GM23338 (cell line): ENCODE results near the gene HKDC1. TPM values are rescaled to one million over a fixed set of nuclear protein-coding genes. Genes with fewer than 3 reads are reported as not detected.

Source experiments
- ATAC-seq: fragments of 200-7000 bp; cut with Tn5 transposase; 3 replicates; pipeline ENCODE4 v1.9.1; 2020
- DNase-seq: peaks from one replicate; pipeline ENCODE4 v3.0.0-alpha.2; 2015; ENCODE audit warnings: low spot score
- H2AFZ ChIP-seq: fragments of 200-600 bp; sonication (generic); 2 replicates; pipeline ENCODE4 v1.8.0; 2016; ENCODE audit warnings: antibody characterized with exemption, mild to moderate bottlenecking, moderate library complexity
- H3F3A ChIP-seq: fragments of 200-600 bp; sonication (generic); replicated peaks from 2 replicates; pipeline ENCODE4 v1.8.0; 2017; ENCODE audit warnings: antibody characterized with exemption, mixed run types, low read depth
- H3K27ac ChIP-seq: fragments of 200-600 bp; sonication (generic); 2 replicates; pipeline ENCODE4 v1.6.1; 2016; ENCODE audit warnings: low read depth
- H3K27me3 ChIP-seq: fragments of 200-600 bp; sonication (generic); 2 replicates; pipeline ENCODE4 v1.8.0; 2016; ENCODE audit warnings: mild to moderate bottlenecking, mixed run types, moderate library complexity; ENCODE audit not compliant: insufficient read depth
- H3K36me3 ChIP-seq: fragments of 200-600 bp; sonication (generic); 2 replicates; pipeline ENCODE4 v1.8.0; 2016; ENCODE audit warnings: mild to moderate bottlenecking; ENCODE audit not compliant: insufficient read depth
- H3K4me1 ChIP-seq: fragments of 200-600 bp; sonication (generic); 2 replicates; pipeline ENCODE4 v1.8.0; 2016; ENCODE audit warnings: mild to moderate bottlenecking, moderate library complexity; ENCODE audit not compliant: insufficient read depth
- H3K4me2 ChIP-seq: fragments of 200-600 bp; sonication (generic); 2 replicates; pipeline ENCODE4 v1.7.1; 2017; ENCODE audit warnings: mixed run types
- H3K4me3 ChIP-seq: fragments of 200-600 bp; sonication (generic); 2 replicates; pipeline ENCODE4 v1.6.1; 2016; ENCODE audit warnings: mixed run types
- H3K79me2 ChIP-seq: fragments of 200-600 bp; sonication (generic); replicated peaks from 2 replicates; pipeline ENCODE4 v1.8.0; 2017; ENCODE audit warnings: mild to moderate bottlenecking; ENCODE audit not compliant: insufficient read depth
- H3K9me2 ChIP-seq: fragments of 200-600 bp; sonication (generic); 2 replicates; pipeline ENCODE4 v1.8.0; 2017; ENCODE audit not compliant: insufficient read depth
- H4K20me1 ChIP-seq: fragments of 200-600 bp; sonication (generic); replicated peaks from 2 replicates; pipeline ENCODE4 v1.8.0; 2017; ENCODE audit warnings: mild to moderate bottlenecking; ENCODE audit not compliant: insufficient read depth
- H3K27ac Mint-ChIP-seq: 2 replicates; pipeline ENCODE4 v1.8.0; 2020; ENCODE audit warnings: inconsistent platforms, mild to moderate bottlenecking, moderate library complexity, mixed read lengths
- H3K27me3 Mint-ChIP-seq: 3 replicates; pipeline ENCODE4 v1.8.0; 2022; ENCODE audit warnings: low read depth, mild to moderate bottlenecking, moderate library complexity, mixed read lengths, inconsistent platforms; ENCODE audit not compliant: insufficient read depth, poor library complexity
- H3K36me3 Mint-ChIP-seq: 3 replicates; pipeline ENCODE4 v1.8.0; 2021; ENCODE audit warnings: low read depth, mild to moderate bottlenecking, inconsistent platforms, moderate library complexity, mixed read lengths
- H3K4me1 Mint-ChIP-seq: 3 replicates; pipeline ENCODE4 v1.8.0; 2020; ENCODE audit warnings: mild to moderate bottlenecking, inconsistent platforms, mixed read lengths
- H3K4me3 Mint-ChIP-seq: 3 replicates; pipeline ENCODE4 v1.8.0; 2021; ENCODE audit warnings: moderate library complexity, mild to moderate bottlenecking, inconsistent platforms, mixed read lengths
- H3K9me3 Mint-ChIP-seq: 3 replicates; pipeline ENCODE4 v1.8.0; 2020; ENCODE audit warnings: moderate library complexity, mild to moderate bottlenecking, inconsistent platforms, mixed read lengths
- CREB1 ChIP-seq: fragments of 250-450 bp; sonication (Bioruptor Pico); IDR thresholded peaks from 2 replicates; pipeline ENCODE4 v1.5.0; 2020; ENCODE audit warnings: low read depth, mild to moderate bottlenecking, moderate library complexity
- CTCF ChIP-seq, 2 experiments: fragments of 200-600 bp in 1 of 2; sonication (generic) in 1 of 2; conservative IDR thresholded peaks; 2 replicates each; pipeline versions ENCODE4 v1.5.1 to v1.6.1; 2016 to 2017; ENCODE audit warnings: antibody characterized with exemption in 2 of 2, low read depth in 2 of 2, mild to moderate bottlenecking in 2 of 2, moderate library complexity in 1 of 2
- EZH2phosphoT487 ChIP-seq: fragments of 200-600 bp; sonication (generic); IDR thresholded peaks from one replicate; pipeline ENCODE4 v1.8.1; 2018; ENCODE audit warnings: antibody characterized with exemption; ENCODE audit not compliant: unreplicated experiment
- JUNB ChIP-seq: IDR thresholded peaks from one replicate; pipeline ENCODE4 v1.6.1; 2016; ENCODE audit warnings: antibody characterized with exemption; ENCODE audit not compliant: unreplicated experiment
- REST ChIP-seq: IDR thresholded peaks from one replicate; pipeline ENCODE4 v1.6.1; 2018; ENCODE audit warnings: antibody characterized with exemption; ENCODE audit not compliant: unreplicated experiment
- STAT1 ChIP-seq: IDR thresholded peaks from one replicate; pipeline ENCODE4 v1.6.1; 2016; ENCODE audit warnings: antibody characterized with exemption; ENCODE audit not compliant: unreplicated experiment
- ZNF114 ChIP-seq: fragments of 250-450 bp; sonication (Bioruptor Pico); IDR thresholded peaks from 2 replicates; pipeline ENCODE4 v1.5.0; 2020; ENCODE audit warnings: mild to moderate bottlenecking, moderate library complexity
- ZNF462 ChIP-seq: fragments of 250-450 bp; sonication (Bioruptor Pico); IDR thresholded peaks from 2 replicates; pipeline ENCODE4 v1.5.0; 2020; ENCODE audit warnings: mild to moderate bottlenecking, moderate library complexity
- polyA plus RNA-seq: library from polyadenylated mRNA; unstranded; fragments of >200 nt; fragmentation: Nextera tagmentation; extraction: Ambion mirVana; gene quantifications from 2 replicates; pipeline ENCODE4 v1.2.1, GENCODE V29; 2016
- total RNA-seq: library from RNA; depleted of rRNA; stranded (reverse); fragments of >200 nt; shearing (Covaris generic); gene quantifications from 2 replicates; pipeline ENCODE4 v1.2.3, GENCODE V29; 2014

Gene HKDC1
- total and polyA plus RNA-seq, 2 experiments from 2014 or later = 0.03 TPM; not detected in 1

- Histone ChIP-seq H4K20me1 (no peaks in the 10 kb centered on the region), H3K27me3 (no peaks in the 10 kb centered on the region), H3K9me2 (no peaks in the 10 kb centered on the region), H3K4me1 (no peaks in the 10 kb centered on the region), H3K4me3 (no peak overlapping the region), H3F3A (no peaks in the 10 kb centered on the region), H3K36me3 (no peaks in the 10 kb centered on the region), H3K27ac (no peak overlapping the region), H2AFZ (peak overlapping the region; percentile 77), H3K4me2 (no peak overlapping the region), H3K79me2 (no peaks in the 10 kb centered on the region)
- DNase-seq (peak; percentile 95), ATAC-seq (peak; percentile 91)
- H3K4me3 Mint-ChIP-seq = no peak overlapping the region
- H3K27ac Mint-ChIP-seq = peak overlapping the region; percentile 63
- H3K9me3 Mint-ChIP-seq = no peaks in the 10 kb centered on the region
- H3K4me1 Mint-ChIP-seq = peaks cover 11% of the 10 kb centered on the region
- H3K27me3 Mint-ChIP-seq = no peaks in the 10 kb centered on the region
- TF ChIP-seq REST = no peak
- peak; percentile 60 to 91 for TF ChIP-seq CTCF (conservative IDR thresholded peaks at IDR 0.05; ENCODE audit: low read depth in 2 of 2)
- TF ChIP-seq EZH2phosphoT487 = no peak
- no peak for TF ChIP-seq STAT1
- no peak for TF ChIP-seq ZNF114 (CRISPR knock-in tag)
- no peak for TF ChIP-seq JUNB
- H3K36me3 Mint-ChIP-seq = no peaks in the 10 kb centered on the region
Observed at GRCh38 chr10:69222157-69223027, 2.3 kb downstream of the HKDC1 start.

- no peaks in the 10 kb centered on the region for H3K9me3 Mint-ChIP-seq
- no peak for TF ChIP-seq CREB1 (CRISPR knock-in tag)
- TF ChIP-seq ZNF462 (CRISPR knock-in tag) = no peak
Observed at GRCh38 chr10:69223028-69223342, 2.9 kb downstream of the HKDC1 start.

More at GRCh38 chr10:69223028-69223342, 2.9 kb downstream of the HKDC1 start:
- no peaks in the 10 kb centered on the region for H3K36me3 Mint-ChIP-seq
- Histone ChIP-seq H3F3A (no peaks in the 10 kb centered on the region), H2AFZ (peak overlapping the region; percentile 77), H3K79me2 (no peaks in the 10 kb centered on the region), H3K4me1 (no peaks in the 10 kb centered on the region), H3K4me3 (no peak overlapping the region), H3K4me2 (no peak overlapping the region), H3K9me2 (no peaks in the 10 kb centered on the region), H3K36me3 (no peaks in the 10 kb centered on the region), H3K27me3 (no peaks in the 10 kb centered on the region), H4K20me1 (no peaks in the 10 kb centered on the region), H3K27ac (no peak overlapping the region)
- H3K27me3 Mint-ChIP-seq = no peaks in the 10 kb centered on the region
- no peak for DNase-seq
- ATAC-seq = no peak
- peaks cover 10% of the 10 kb centered on the region for H3K4me1 Mint-ChIP-seq
- peak overlapping the region; percentile 62; the same call in 1 of the 2 replicates for H3K27ac Mint-ChIP-seq
- no peak overlapping the region for H3K4me3 Mint-ChIP-seq
